HL-60 (cell line): ENCODE results near the gene FRAS1.

Source experiments
- GABPA ChIP-seq: IDR thresholded peaks from 2 replicates; pipeline ENCODE4 v1.6.1; 2012; ENCODE audit warnings: low read depth
- POLR2AphosphoS5 ChIP-seq: IDR thresholded peaks from 2 replicates; pipeline ENCODE4 v1.6.1; 2012; ENCODE audit warnings: low read depth
- REST ChIP-seq: IDR thresholded peaks from 2 replicates; pipeline ENCODE4 v1.6.1; 2012; ENCODE audit warnings: low read depth; ENCODE audit not compliant: insufficient replicate concordance
- SPI1 ChIP-seq: IDR thresholded peaks from 2 replicates; pipeline ENCODE4 v1.6.1; 2012; ENCODE audit warnings: low read depth, mild to moderate bottlenecking, borderline replicate concordance
- TF ChIP-seq, protein P1 (sequence below): IDR thresholded peaks from one replicate; pipeline ENCODE4 v1.5.1; 2011; ENCODE audit warnings: low read length, control low read depth, inconsistent platforms; ENCODE audit not compliant: insufficient read depth

DNA sequence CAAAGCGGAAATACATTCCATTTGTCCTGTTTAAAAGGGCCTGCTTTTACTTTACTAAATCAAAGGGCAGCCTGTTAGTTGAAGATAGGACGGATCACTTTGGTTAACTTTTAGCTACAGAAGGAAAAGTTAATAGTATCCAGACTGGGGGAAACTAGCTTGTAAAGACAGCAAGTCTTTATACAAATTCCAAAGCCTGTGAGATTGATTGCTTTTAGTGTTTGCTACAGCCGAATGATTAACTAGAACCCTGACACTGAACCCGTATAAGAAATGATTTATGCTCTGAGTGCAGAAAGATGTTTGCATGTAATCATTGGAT lies 93.4 kb downstream of the FRAS1 start:
- TF ChIP-seq, protein P1, sequence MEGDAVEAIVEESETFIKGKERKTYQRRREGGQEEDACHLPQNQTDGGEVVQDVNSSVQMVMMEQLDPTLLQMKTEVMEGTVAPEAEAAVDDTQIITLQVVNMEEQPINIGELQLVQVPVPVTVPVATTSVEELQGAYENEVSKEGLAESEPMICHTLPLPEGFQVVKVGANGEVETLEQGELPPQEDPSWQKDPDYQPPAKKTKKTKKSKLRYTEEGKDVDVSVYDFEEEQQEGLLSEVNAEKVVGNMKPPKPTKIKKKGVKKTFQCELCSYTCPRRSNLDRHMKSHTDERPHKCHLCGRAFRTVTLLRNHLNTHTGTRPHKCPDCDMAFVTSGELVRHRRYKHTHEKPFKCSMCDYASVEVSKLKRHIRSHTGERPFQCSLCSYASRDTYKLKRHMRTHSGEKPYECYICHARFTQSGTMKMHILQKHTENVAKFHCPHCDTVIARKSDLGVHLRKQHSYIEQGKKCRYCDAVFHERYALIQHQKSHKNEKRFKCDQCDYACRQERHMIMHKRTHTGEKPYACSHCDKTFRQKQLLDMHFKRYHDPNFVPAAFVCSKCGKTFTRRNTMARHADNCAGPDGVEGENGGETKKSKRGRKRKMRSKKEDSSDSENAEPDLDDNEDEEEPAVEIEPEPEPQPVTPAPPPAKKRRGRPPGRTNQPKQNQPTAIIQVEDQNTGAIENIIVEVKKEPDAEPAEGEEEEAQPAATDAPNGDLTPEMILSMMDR, result no peak
- TF ChIP-seq GABPA (no peak), POLR2AphosphoS5 (no peak), REST (no peak), SPI1 (no peak)
